Measurements from ENCODE around the gene ELOB. TPM values are rescaled to one million over a fixed set of nuclear protein-coding genes. Genes with fewer than 3 reads are reported as not detected.

Gene ELOB
- total and polyA plus RNA-seq, 2 of the 8 experiments (the other 6 are each of a cell fraction or from before 2014, with no cell fraction given) = 237 to 1,357 TPM

DNA sequence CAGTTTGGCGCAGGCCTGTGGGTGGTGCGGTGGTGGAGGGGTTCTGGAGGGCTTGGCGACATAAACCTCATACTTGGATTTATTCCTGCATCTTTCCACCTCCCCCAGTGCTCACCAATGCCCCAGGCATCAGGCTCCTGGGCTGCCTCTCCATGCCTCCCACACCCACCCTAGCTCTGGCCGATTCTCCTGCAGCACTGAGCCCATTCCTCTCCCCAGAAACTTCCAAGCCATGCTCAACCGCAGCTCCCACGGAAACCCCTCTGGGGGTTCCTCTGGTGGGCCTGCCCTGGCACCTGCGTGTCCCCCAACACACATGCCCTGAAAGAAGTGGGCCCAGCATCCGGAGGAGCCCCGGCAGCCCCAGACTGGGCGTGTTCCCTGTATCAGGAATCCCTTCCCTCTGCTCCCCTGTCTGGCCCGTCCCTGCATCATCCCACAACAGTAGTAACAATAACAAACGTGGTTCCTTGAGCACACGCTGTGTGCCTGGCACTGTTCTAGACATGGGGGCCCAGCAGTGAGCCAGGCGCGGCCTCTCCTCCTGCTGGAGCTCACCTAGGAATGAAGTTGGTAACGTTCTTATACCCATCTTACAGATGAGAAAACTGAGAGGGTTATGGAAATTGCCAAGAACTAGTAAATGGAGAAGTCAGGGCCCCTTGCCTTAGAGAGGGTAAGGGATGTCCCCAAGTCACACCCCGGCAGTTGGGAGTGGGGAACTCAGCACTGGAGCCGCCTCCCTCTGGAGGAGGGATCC, 42.3 kb upstream of the ELOB start:
- Histone ChIP-seq H3K14ac (ENCODE audit: insufficient read length) (no peak overlapping the region), H2BK12ac (ENCODE audit: low read depth, low read length) (no peak overlapping the region), H2BK5ac (ENCODE audit: low read depth, low read length) (no peak overlapping the region), H3K4me3 (ENCODE audit: extremely low read depth in 1 of 4, insufficient read depth in 2 of 4, low read depth in 3 of 4, low read length in 4 of 4) (no peak overlapping the region), H2AFZ (ENCODE audit: low read length) (no peak overlapping the region), H3K4me2 (ENCODE audit: insufficient read depth in 1 of 2, low read depth in 2 of 2, low read length in 2 of 2) (no peak overlapping the region), H3K36me3 (ENCODE audit: control insufficient read depth in 2 of 4, insufficient read depth in 4 of 4, low read length in 3 of 4) (no peaks in the 10 kb centered on the region), H3K27ac (ENCODE audit: low read depth, low read length) (no peak overlapping the region), H3K56ac (replicated peaks; ENCODE audit: insufficient read length, low read depth, low read length) (no peak overlapping the region), H2BK15ac (ENCODE audit: low read length) (0 out of 2 replicates have a peak overlapping the region, but pooled peaks have one; percentile 81), H2AK5ac (ENCODE audit: low read depth, low read length) (no peak overlapping the region), H3K79me1 (ENCODE audit: low read depth, low read length) (no peaks in the 10 kb centered on the region), H3K79me2 (ENCODE audit: control insufficient read depth in 1 of 2, insufficient read depth in 2 of 2, low read length in 2 of 2) (no peaks in the 10 kb centered on the region), H4K20me1 (replicated peaks in 1 of 2; ENCODE audit: control insufficient read depth in 1 of 2, insufficient read depth in 2 of 2, low read length in 2 of 2) (no peaks in the 10 kb centered on the region), H3K23me2 (ENCODE audit: low read depth, low read length) (no peaks in the 10 kb centered on the region), H2BK20ac (ENCODE audit: low read length) (no peak overlapping the region), H3K4me1 (replicated peaks in 1 of 4; ENCODE audit: control insufficient read depth in 3 of 4, insufficient read depth in 4 of 4, low read length in 3 of 4) (peaks cover 0 to 4% (median 0%) of the 10 kb centered on the region in 4 experiments; a peak in 1 of 7 replicates), H3K9me3 (ENCODE audit: insufficient read depth in 2 of 2, low read depth in 1 of 2, low read length in 1 of 2) (no peaks in the 10 kb centered on the region), H3K23ac (ENCODE audit: insufficient read length) (no peak overlapping the region), H3K4ac (replicated peaks; ENCODE audit: insufficient read length, low read depth, low read length) (no peak overlapping the region), H3K27me3 (replicated peaks in 1 of 4; ENCODE audit: control insufficient read depth in 3 of 4, extremely low read depth in 1 of 4, insufficient read depth in 3 of 4, low read length in 3 of 4) (no peaks in the 10 kb centered on the region), H2BK120ac (replicated peaks; ENCODE audit: low read depth, low read length) (no peak overlapping the region), H3K18ac (ENCODE audit: extremely low read depth, low read length) (no peak overlapping the region), H4K5ac (ENCODE audit: insufficient read length, low read depth, low read length) (no peak overlapping the region), H3K9ac (replicated peaks in 1 of 4; ENCODE audit: extremely low read depth in 1 of 4, low read depth in 3 of 4, low read length in 3 of 4) (no peak overlapping the region), H4K8ac (ENCODE audit: extremely low read depth, insufficient read depth, low read length) (no peak overlapping the region), H4K91ac (replicated peaks; ENCODE audit: insufficient read length, low read length) (no peak overlapping the region)
- FAIRE-seq (no peak), DNase-seq (ENCODE audit: low read depth in 1 of 2, low spot score in 2 of 2) (no peak)
- ChIA-PET POLR2A (ENCODE audit: partially characterized antibody) (interaction anchor here (1.4 kb wide), 1 partner anchor 41 kb away, joined by 5 read pairs; no protein-coding TSS in a partner anchor), CTCF (ENCODE audit: partially characterized antibody) (interaction anchor here (1.0 to 1.4 kb wide), 3 partner anchors 19 to 51 kb away, joined by 3 to 4 read pairs (median 3); no protein-coding TSS in a partner anchor)
- TF ChIP-seq CHD2 (IDR thresholded peaks at IDR 0.05; ENCODE audit: low read length) (no peak), KDM1A (IDR thresholded peaks at IDR 0.05; ENCODE audit: borderline replicate concordance, low read length) (0 out of 2 replicates have a peak, but pooled peaks have one; percentile 17)
- WGBS, 2 experiments (ENCODE audit: extremely low coverage in 1 of 2, insufficient coverage in 1 of 2, insufficient read length in 1 of 2, insufficient replicate concordance in 2 of 2, low coverage in 1 of 2, low lambda C conversion rate in 2 of 2, missing lambda C conversion rate in 1 of 2) = 87% methylated on average over 18 of the region's 18 CpGs; no CpG with 5 or more reads in 1 of the 2 experiments
